ENCODE results near the gene FAM153A.
"Not testable (repeated sequence)": the region's sequence is repeated elsewhere in the genome, so short reads cannot be mapped to it uniquely, and the experiment has no call there.

FAM153A gene

DNA sequence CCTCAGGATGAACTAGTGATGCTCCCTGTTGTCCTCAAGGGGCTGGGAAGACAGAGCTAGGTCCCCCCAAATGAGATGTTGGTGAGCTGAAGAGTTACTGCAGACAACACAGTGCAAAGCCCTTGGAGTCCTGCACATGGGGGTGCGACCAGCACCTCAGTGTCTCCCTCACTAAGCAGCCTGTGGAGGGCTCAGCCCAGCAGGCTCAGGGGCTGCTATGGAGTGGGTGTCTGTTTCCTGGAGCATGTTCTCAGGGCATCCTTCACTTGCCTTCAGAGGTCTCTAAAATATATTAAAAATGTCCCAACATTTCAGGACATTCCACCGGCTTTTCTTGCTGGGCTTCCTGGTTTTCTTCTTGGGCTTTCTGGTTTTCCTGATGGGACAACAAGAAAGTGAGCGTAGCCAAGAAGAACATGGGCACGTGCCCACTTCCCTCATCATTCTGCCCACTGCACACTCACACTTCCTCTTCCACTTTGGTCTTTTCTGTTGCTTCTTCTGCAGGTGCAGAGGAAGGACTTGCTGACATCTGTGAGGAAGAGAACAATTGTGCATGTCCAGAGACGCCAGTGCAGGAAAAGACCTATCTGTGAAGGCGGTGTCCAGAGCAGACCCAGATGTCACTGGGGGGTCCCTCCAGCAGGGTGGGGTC is 58.7 kb downstream of the FAM153A start:
- not testable (repeated sequence) for DNase-seq

GRCh38 chr5:177722829-177723228 is 59.9 kb downstream of the FAM153A start:
- not testable (repeated sequence) for DNase-seq

- DNase-seq, result not testable (repeated sequence)
Measured at GRCh38 chr5:177719989-177720388, 62.7 kb downstream of the FAM153A start.

GRCh38 chr5:177715423-177715822 is 67.3 kb downstream of the FAM153A start:
- not testable (repeated sequence) for DNase-seq

DNA sequence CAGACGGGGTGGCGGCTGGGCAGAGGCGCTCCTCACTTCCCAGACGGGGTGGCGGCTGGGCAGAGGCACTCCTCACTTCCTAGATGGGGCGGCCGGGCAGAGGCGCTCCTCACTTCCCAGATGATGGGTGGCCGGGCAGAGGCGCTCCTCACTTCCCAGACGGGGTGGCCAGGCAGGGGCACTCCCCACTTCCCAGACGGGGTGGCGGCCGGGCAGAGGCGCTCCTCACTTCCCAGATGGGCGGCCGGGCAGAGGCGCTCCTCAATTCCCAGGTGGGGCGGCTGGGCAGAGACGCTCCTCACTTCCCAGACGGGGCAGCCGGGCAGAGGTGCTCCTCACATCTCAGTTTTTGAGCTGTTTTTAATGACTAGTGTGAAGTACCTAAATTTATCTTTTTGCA is 86.6 kb downstream of the FAM153A start:
- not testable (repeated sequence) for DNase-seq

DNA sequence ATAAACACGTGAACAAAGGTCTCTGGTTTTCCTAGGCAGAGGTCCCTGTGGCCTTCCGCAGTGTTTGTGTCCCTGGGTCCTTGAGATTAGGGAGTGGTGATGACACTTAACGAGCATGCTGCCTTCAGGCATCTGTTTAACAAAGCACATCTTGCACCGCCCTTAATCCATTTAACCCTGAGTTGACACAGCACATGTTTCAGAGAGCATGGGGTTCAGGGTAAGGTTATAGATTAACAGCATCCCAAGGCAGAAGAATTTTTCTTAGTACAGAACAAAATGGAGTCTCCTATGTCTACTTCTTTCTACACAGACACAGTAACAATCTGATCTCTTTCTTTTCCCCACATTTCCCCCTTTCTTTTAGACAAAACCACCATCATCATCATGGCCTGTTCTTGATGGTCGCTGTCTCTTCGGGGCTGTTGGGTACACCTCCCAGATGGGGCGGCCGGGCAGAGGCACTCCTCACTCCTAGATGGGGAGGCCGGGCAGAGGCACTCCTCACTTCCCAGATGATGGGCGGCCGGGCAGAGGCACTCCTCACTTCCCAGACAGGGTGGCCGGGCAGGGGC is 87.3 kb downstream of the FAM153A start:
- not testable (repeated sequence) for DNase-seq

DNA sequence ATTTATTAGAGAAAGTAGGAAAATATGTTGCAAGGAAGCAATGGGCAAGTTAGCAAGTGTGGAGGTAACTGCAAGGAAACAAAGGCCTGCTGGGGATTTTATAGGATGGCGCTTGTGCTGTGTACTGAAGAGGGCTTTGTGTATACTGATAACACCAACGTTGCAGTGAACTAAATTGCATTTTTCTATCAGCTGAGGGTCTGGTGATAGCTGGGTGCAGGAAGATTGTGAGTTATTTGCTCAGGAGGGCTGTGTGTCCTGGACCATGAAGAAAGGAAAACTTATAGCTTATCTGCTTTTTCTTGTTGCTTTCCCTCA is 88.2 kb downstream of the FAM153A start:
- DNase-seq, result not testable (repeated sequence)

GRCh38 chr5:177693671-177694517 is 88.8 kb downstream of the FAM153A start:
- DNase-seq, result not testable (repeated sequence)

- DNase-seq, result not testable (repeated sequence)
Measured at GRCh38 chr5:177692969-177693368, 89.7 kb downstream of the FAM153A start.

- DNase-seq, result not testable (repeated sequence)
Measured at GRCh38 chr5:177692507-177692906, 90.2 kb downstream of the FAM153A start.

DNA sequence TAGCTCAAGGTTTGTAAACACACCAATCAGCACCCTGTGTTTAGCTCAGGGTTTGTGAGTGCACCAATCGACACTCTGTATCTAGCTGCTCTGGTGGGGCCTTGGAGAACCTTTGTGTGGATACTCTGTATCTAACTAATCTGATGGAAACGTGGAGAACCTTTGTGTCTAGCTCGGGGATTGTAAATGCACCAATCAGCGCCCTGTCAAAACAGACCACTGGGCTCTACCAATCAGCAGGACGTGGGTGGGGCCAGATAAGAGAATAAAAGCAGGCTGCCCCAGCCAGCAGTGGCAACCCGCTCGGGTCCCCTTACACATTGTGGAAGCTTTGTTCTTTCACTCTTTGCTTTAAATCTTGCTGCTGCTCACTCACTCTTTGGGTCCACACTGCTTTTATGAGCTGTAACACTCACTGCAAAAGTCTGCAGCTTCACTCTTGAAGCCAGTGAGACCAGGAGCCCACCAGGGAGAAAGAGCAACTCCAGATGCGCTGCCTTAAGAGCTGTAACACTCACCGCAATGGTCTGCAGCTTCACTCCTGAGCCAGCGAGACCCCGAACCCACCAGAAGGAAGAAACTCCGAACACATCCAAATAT is 93.6 kb downstream of the FAM153A start:
- DNase-seq, result not testable (repeated sequence)

- DNase-seq, result not testable (repeated sequence)
Measured at GRCh38 chr5:177688091-177688490, 94.6 kb downstream of the FAM153A start.

DNA sequence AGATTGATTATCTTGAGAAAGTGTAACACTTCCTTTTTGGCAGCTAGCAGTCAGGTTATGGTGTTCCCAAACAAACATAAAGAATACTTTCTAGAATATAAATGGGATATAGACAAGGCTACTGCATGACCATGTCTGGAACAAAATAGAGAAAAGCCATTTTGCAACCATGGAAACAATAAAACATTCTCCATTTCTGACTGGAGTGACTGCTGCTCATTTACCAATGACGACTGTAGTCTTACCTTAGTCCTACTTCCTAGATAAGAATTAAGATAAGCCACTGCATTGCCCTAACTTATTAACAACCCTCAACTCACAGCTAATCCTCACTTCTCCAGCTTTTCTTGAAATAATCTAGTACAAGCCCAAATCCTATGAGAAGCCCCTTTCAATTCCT is 100.8 kb downstream of the FAM153A start:
- not testable (repeated sequence) for DNase-seq

Data from KG1 (cell line).